NB4 (cell line): ENCODE measurements around the gene EXOC6B.
A peak's percentile ranks its signal among the peaks of the same experiment; 100 is the strongest.

ENCODE experiments used
- DNase-seq: peaks from one replicate; pipeline ENCODE4 v3.0.0; 2010; ENCODE audit warnings: low read depth
- H3K4me3 ChIP-seq: one replicate; pipeline ENCODE4 v1.5.1; 2011; ENCODE audit warnings: mild to moderate bottlenecking, low read depth, low read length, moderate library complexity
- MAX ChIP-seq: IDR thresholded peaks from 2 replicates; pipeline ENCODE4 v1.6.1; 2011; ENCODE audit warnings: low read depth, low read length
- MYC ChIP-seq: IDR thresholded peaks from 2 replicates; pipeline ENCODE4 v1.6.1; 2011; ENCODE audit warnings: low read depth, low read length
- POLR2A ChIP-seq: IDR thresholded peaks from 2 replicates; pipeline ENCODE4 v1.6.1; 2011; ENCODE audit warnings: mild to moderate bottlenecking; ENCODE audit not compliant: insufficient read length; ENCODE audit errors: extremely low read depth
- TF ChIP-seq, protein P1 (sequence below): IDR thresholded peaks from one replicate; pipeline ENCODE4 v1.5.1; 2012; ENCODE audit warnings: low read depth, low read length

The EXOC6B gene

GRCh38 chr2:72750466-72750865 is 75.4 kb downstream of the EXOC6B start:
- no peak for DNase-seq
- TF ChIP-seq POLR2A (no peak), MYC (no peak), MAX (no peak)
- TF ChIP-seq, protein P1, sequence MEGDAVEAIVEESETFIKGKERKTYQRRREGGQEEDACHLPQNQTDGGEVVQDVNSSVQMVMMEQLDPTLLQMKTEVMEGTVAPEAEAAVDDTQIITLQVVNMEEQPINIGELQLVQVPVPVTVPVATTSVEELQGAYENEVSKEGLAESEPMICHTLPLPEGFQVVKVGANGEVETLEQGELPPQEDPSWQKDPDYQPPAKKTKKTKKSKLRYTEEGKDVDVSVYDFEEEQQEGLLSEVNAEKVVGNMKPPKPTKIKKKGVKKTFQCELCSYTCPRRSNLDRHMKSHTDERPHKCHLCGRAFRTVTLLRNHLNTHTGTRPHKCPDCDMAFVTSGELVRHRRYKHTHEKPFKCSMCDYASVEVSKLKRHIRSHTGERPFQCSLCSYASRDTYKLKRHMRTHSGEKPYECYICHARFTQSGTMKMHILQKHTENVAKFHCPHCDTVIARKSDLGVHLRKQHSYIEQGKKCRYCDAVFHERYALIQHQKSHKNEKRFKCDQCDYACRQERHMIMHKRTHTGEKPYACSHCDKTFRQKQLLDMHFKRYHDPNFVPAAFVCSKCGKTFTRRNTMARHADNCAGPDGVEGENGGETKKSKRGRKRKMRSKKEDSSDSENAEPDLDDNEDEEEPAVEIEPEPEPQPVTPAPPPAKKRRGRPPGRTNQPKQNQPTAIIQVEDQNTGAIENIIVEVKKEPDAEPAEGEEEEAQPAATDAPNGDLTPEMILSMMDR, result no peak
- H3K4me3 ChIP-seq, result no peak overlapping the region

DNA sequence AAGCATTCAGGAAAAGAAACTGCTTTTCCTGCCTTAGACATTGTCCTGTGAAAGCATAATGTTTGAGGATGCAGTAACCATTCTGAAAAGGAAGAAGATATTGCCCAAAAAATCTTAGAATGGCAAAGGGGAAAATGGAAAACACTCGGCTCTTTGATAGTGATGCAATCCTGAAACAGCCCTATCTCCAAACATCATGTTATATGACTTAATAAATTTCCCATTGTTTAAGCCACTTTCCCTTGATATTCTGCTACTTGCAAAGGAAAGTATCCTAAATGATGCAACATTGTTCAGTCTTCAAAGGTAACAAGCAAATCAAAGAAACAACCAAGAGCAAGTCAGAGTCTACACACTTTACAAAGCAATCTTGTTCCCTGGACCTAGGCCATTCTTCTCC is 78.5 kb downstream of the EXOC6B start:
- no peak overlapping the region for H3K4me3 ChIP-seq
- no peak for DNase-seq
- TF ChIP-seq, protein P1, result no peak
- no peak for TF ChIP-seq MYC

- DNase-seq, result peak; percentile 69
- H3K4me3 ChIP-seq, result no peak overlapping the region
- TF ChIP-seq MAX, result no peak
- TF ChIP-seq, protein P1, result peak; percentile 61
Measured at GRCh38 chr2:72745679-72746368, 80.0 kb downstream of the EXOC6B start.

GRCh38 chr2:72744049-72744448 is 81.8 kb downstream of the EXOC6B start:
- no peak overlapping the region for H3K4me3 ChIP-seq
- TF ChIP-seq, protein P1, result no peak
- no peak for TF ChIP-seq MAX
- TF ChIP-seq MYC, result no peak
- no peak for TF ChIP-seq POLR2A
- DNase-seq, result no peak

GRCh38 chr2:72743481-72743880 is 82.4 kb downstream of the EXOC6B start:
- H3K4me3 ChIP-seq, result no peak overlapping the region
- DNase-seq, result no peak
- TF ChIP-seq POLR2A (no peak), MYC (no peak), MAX (no peak)
- TF ChIP-seq, protein P1, result no peak

- no peak for TF ChIP-seq POLR2A
- TF ChIP-seq, protein P1, result no peak
- no peak for TF ChIP-seq MYC
- no peak for TF ChIP-seq MAX
- H3K4me3 ChIP-seq, result no peak overlapping the region
- no peak for DNase-seq
Measured at GRCh38 chr2:72738096-72738495, 87.7 kb downstream of the EXOC6B start.
